CD4-positive, alpha-beta T cell treated with Interleukin-10 for 1 hour (primary cell): ENCODE measurements around the gene GMEB2.
A peak's percentile ranks its signal among the peaks of the same experiment; 100 is the strongest.

Experiments
- DNase-seq: peaks from one replicate; pipeline ENCODE4 v3.0.0-alpha.2; 2020

The GMEB2 gene

DNA sequence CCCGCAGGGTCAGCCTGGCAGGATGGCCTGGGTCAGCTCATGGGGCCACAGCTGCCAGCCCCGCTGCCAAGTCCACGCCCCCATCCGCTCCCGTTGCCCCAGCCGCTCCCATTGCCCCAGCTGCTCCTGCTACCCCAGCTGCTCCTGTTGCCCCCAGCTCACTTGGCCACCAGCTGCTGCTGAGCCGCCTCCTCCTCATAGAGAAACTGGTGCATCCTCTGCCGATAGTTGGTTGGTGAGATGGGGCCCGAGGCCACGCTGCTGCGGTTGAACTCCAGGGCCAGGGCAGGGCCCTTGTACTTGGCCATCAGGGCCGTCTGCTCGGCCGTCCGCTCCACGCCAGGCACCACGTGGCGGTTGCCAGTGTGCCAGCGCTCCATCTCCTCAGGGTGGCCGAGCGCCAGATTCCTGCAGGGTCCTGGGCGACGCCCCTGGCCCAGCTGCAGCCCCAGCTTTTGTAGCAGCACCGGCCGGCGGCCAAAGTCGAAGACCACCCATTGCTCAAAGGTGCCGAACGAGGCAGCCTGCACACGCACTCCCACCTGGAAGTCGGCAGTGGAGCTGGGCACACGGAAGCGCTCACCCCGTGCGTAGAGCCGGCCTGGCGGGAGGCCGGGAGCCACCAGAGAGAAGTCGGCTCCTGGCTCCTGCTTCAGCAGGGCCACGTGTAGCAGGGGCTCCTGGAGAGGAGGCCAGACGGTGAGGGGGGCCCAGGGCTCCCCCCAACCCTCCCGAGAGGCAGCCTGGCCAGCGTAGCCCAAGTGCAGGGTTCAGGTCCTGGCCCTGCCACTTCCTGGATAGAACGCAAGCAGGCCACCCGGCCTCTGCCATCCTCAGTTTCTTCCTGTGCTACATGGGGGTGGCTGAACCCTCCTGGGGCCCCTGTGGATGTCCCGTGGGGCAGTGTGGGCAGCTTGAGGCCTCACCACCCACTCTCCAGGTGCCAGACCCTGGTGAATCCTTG lies 57.6 kb downstream of the GMEB2 start:
- DNase-seq, result no peak

DNA sequence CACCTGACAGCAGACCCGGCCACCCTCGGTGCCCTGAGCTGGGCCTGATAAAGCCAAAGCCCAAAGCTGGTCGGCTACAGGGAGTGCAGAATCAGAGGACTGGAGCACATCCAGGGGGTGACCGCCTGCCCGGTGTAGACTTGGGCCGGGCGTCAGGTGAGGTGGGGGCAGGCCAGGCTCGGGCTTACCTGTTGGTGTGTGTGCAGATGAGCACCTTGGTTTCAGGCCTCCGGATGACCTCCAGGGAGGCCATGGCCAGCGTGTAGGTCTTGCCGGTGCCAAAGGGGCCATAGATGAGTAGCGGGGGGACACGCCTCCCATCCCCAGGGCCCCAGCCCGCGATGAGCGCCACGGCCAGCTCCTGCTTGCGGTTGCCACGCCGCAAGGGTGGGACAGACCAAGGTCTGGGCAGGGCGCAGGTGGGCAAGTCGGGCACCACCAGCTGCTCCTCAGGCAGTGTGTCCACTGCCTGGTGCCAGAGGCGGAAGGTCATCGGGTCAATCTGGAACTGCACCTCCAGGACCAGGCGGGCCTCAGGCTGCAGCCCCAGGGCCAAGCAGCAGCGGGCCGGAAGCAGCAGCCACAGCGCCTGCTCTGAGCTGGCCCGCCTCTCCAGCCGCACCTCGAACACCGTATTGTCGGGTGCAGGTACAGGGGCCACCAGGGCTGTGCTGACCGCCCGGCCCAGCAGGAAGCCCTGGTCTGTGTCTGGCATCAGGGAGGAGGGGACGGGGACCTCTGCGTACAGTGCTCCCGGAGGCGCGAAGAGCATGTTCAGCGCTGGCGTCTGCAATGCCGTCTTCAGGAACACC lies 58.5 kb downstream of the GMEB2 start:
- DNase-seq, result no peak

DNA sequence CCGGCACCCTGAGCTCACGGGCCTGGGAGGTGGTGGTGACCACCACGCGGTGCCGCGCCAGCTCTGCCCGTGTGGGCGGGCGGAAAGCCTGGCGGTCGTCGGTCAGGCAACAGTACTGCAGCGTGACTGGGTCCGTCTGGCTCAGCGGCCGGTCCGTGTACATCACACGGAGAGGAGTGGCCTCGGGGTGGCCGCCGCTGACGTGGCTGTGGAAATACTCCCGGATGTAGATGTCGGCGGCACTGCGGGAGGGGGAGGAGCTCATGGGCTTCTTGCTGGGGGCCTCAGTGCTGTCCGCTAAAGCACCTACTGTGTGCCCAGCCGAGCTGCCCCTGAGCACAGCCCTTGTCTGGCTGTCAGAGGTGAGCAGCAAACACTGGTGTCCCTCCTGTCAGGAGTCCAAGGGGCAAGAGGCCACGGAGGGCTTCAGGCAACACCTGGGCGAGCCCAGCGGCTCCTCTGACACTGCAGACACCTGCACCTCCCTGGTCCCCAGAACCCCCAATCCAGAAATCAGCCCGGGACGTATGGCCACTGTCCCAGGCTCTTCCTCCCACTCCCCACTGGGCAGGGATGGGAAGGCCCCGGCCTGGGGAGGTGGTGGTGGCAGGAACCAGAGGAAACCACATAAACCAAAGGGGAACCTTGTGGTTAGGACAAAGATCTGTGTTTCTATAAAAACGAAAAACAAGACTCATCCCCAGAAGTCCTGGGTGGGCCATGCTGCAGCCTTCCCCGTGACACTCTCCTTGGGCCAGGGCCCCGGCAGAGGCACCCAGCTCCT lies 59.3 kb downstream of the GMEB2 start:
- DNase-seq, result peak; percentile 71

DNA sequence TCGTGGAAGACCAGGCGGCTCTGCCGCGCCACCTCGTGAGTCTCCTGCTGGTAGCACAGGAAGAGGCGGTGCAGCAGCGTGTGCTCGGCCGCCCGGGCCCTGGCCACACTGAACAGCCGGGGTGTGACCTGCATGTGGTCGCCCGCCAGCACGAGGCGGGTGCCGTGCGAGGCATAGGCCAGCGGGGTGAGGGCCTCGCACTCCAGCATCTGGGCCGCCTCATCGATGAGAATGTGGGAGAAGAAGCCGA lies 59.8 kb downstream of the GMEB2 start:
- peak; percentile 38 for DNase-seq

GRCh38 chr20:63566395-63567135 lies 60.3 kb downstream of the GMEB2 start:
- no peak for DNase-seq

DNA sequence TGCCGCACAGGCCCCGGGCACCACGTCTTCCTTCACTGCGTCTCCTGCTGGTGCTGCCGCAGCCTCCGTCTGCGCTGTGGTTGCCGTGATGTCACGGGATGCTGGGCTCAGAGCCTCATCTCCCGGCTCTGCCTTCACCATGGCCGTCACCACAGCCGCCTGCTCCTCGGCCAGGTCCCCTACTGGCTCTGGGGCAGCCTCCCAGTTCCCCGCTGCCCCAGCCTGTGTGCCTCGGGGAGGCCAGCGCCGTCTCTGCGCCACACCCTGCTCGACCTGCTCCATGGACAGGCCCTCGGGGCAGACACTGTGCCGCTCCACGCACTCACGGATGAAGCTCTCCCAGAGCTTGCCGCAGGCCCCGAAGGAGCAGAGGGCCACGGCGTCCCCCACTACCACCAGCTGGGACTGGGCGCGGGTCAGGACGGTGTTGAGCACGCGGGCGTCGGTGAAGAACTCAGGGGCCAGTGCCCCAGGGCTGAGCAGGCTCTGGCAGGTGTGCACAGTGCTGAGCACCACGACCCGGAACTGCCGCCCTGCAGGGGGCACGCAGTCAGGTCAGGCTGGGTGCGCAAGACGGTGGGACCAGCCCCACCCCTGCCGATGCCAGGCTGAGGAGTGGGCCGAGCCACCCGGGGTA lies 61.1 kb downstream of the GMEB2 start:
- no peak for DNase-seq

DNA sequence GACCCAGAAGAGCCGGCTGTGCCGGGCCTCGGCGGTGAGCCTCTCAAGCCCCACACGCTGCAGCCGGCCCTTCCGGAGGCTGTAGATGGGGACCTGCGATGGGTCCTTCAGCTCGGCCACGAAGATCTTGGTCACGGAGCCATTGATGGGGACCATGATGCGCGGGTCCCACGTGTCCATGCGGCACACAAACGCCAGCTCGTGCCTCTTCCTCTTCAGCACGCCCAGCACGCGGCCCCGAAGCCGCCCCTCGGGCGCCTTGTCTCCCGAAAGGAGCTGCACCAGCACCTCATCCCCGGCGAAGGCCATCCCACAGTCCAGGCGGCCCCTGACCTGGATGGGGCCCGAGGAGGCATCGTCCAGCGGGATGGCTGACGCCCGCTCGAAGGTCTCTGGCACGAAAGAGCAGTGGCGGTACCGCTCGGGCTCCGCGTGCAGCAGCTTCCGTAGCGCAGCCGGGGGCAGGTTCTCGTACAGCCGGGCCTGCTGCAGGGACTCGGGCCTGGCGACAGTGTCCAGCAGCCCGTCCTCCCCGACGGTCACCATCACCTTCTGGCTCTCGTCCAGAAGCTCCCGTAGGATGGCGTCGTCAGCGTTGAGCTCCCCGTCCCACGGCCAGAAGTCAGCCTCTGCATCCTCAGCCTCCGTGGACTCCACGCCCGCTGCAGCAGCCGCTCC lies 61.7 kb downstream of the GMEB2 start:
- DNase-seq, result no peak

GRCh38 chr20:63564036-63564810 lies 62.7 kb downstream of the GMEB2 start:
- no peak for DNase-seq

DNA sequence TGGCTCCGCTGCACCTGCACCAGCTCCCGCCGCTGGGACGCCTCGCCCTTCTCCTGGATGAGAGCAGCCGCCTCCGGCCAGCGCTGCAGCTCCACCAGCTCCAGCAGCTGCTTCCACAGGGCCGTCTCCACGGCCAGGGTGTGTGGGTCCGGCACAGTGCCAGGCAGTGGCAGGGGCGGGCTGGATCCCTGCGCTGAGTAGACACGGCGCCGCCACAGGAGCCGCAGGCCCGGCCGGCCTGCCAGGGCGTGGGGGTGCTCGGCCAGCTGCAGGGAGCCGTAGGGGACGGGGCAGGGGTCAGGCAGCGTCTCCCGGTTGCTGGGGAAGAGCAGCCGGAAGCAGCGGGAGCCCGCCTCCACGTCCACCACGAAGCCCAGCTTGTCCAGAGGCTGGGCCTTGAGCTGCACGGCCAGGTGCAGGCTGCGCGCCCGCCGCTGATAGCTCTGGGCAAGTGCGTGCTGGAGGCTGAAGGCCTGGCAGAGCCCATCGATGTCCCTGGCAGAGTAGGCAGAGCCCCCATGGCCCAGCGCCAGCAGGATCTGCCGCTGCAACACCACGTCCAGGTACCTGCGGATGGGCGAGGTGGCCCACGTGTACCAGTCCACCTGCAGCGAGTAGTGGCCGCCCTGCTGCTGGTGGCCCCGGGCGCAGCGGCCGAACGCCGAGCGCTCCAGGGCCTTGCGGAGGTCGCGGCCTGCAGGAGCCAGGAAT lies 63.5 kb downstream of the GMEB2 start:
- DNase-seq, result no peak

DNA sequence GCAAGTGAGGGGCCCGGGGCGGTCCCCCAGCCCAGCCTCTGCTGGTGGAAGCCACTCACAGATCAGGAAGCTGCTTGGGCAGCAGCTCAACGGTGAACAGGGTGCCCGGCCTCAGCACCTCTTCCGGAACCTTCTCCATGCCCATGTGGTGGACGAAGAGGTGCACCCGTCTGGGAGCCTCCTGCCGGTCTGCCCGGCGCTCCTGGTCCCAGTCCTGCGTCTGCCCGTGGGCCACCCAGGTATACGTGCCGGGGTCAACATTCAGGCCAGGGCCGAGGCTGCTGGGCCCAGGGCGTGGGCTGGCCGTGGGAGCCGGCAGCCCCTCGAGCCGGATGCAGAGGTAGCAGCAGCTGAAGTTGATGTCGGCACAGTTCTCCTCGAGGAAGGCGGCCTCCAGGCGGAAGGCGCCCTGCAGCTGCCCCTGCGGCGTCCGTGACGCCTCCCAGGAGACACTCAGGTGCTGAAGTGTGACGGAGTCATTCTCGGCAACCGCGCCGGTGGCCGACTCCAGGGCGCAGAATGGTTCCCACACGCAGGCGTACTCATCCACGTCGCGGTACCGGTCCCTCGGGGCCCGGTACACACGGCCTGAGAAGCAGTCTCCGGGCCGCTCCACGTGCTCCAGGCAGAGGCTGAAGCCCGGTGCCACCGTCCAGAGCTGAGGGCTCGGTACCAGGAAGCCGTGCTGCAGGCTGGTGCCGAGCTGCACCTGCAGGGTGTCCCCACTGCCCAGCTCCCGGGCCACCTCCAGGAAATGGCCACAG lies 64.3 kb downstream of the GMEB2 start:
- DNase-seq, result no peak

GRCh38 chr20:63561624-63562396 lies 65.1 kb downstream of the GMEB2 start:
- no peak for DNase-seq

DNA sequence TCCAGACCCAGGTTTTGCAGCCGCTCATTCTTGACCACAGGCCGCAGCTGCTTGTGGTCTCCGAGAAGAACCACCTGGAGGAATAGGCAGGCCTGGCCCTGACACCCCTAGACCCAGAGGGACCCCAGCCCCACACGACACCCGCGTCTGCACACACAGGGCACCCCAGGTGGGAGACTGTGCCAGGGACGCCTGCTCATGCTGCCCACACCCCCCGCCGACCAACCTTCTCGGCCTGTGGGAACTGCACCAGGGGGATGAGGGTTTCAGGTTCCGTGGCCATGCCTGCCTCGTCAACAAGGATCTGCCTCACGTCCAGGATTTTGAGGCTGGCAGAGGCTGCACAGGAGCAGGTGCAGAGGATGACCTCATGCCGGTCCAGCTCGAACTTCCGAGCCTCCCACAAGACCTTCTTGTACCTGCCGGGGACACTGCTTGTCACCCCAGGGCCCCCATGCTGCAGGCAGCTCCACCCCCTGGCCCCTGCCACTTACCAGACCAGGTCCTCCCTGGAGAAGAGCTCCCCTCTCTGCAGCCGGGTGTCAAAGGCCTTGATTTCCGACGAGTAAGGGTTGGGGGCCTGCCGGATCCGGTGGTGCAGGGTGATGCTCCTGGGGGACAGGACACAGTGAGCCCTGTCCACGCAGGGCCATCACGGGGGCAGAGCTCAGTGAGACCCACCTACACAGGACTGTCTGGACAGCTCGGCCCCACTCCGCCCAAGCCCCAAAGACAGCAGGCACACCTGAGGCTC lies 65.9 kb downstream of the GMEB2 start:
- no peak for DNase-seq

DNA sequence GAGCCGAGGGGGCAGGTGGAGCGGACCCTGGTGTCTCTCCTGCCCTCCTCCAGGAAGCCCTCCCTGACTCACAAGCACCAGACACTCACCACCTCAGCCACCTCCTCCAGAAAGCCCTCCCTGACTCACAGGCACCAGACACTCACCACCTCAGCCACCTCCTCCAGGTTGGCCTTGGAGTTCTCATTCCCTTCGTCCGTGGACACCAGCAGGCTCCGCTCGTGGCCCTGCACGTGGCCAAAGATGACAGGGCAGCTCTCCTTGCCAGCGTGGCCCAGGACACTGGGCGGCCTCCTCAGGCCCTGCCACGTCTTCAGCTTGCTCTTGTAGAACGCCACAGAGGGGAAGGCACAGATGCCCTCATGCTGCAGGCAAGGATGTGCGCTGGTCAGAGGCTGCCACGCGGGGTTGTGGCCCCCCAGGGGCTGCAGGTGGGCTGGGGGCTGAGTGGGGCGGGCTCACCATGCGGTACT lies 66.5 kb downstream of the GMEB2 start:
- DNase-seq, result no peak

- peak; percentile 74 for DNase-seq
Observed at GRCh38 chr20:63559485-63560332, 67.2 kb downstream of the GMEB2 start.

DNA sequence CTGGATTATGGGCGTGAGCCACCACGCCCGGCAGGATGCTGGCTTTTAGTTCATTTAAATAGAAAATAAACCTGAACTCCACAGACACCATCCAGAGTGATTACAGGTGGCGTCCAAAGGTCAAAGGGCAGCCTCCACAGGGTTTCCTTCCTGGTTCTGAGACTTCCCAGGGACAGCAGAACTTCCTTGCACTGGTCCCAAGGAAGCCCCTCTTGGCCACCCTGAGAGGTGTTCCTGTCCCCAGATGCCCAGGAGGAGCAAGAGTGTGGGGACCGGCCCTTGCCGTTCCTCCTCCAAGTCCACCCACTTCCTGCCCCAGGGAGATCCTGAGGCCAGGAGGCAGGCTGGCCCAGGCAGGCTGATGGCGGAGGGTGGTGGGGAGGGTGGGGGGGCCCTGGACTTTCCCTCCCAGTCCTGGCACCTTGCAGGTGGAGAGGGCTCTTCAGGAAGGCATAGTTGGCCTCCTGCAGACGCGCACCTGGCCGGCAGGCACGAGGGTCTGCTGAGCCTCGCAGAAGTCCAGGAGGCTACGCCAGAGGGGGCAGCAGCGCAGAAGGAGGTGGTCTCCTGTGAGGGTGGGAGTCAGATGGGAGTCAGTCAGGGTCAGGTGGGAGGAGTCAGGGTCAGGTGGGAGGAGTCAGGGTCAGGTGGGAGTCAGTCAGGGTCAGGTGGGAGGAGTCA lies 68.0 kb downstream of the GMEB2 start:
- no peak for DNase-seq

GRCh38 chr20:63557481-63557891 lies 69.4 kb downstream of the GMEB2 start:
- no peak for DNase-seq
